NCI-H460 (cell line): ENCODE measurements around the gene SPOP. TPM values are rescaled to one million over a fixed set of nuclear protein-coding genes. Genes with fewer than 3 reads are reported as not detected.

Experiments
- DNase-seq: peaks from one replicate; pipeline ENCODE4 v3.0.0-alpha.2; 2016; ENCODE audit warnings: low read depth; ENCODE audit errors: extremely low read depth
- total RNA-seq: library from RNA; depleted of rRNA; stranded (reverse); fragments of >200 nt; shearing (Covaris generic); gene quantifications from 2 replicates; pipeline ENCODE4 v1.2.3, GENCODE V29; 2014

The SPOP gene
- total RNA-seq, 1 experiment from 2014 or later = 51.0 TPM

- no peak for DNase-seq
Observed at GRCh38 chr17:49618028-49618611, 59.8 kb downstream of the SPOP start.

DNA sequence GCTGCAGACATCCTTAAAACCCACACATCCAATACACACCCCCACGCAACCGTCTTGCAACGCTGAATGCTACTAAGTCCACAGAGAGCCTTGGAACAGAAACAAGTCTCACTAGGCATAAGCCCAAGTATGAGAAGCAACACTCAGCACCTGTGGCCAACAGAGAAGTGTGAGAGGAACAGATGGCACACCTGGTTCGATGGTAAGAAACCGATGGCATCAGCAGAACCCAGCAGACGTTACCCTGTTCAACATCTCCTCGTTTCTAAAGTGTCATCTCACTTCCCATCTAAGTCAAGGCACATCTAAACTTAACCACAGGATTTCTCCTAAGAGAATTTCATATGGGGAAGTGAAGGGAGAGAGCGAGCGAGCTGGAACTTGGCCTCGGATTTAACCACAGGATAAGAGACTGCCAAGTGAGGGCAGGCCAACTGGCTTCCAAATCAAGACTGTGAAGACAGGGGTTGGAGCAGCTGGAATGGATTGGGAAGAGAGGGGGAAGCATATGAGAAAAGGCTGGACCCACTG is 61.2 kb downstream of the SPOP start:
- DNase-seq = no peak

GRCh38 chr17:49616086-49616485 is 61.8 kb downstream of the SPOP start:
- DNase-seq = no peak

DNA sequence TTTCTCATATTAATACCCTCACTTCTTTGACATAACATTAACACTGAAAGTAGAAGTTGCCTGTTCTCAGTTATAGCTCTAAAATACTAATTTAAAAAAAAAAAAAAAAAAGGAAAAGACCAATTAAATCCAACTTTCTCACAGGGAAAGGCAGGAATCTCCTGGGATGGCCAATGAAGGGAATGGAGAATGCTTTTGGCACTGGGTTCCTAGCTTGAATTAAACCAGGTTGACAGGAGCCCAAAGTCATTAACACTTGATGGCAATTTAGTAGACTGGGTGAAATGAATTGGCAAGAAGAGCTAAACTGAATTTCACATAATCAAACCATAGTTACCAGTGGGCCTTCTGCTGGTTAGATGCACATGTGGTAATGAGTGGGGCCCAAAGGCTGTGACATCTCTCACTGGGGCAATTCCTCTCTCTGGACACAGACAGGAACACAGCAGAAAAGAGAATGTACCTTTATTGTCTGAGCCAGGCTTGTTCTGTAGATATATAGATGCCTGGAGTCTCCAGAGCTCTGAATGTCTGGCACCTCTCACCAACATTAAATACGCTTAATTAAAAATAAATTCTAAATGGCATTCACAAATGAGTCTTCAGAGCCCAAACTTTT is 64.6 kb downstream of the SPOP start:
- DNase-seq = no peak

GRCh38 chr17:49612726-49613125 is 65.2 kb downstream of the SPOP start:
- DNase-seq = no peak

DNA sequence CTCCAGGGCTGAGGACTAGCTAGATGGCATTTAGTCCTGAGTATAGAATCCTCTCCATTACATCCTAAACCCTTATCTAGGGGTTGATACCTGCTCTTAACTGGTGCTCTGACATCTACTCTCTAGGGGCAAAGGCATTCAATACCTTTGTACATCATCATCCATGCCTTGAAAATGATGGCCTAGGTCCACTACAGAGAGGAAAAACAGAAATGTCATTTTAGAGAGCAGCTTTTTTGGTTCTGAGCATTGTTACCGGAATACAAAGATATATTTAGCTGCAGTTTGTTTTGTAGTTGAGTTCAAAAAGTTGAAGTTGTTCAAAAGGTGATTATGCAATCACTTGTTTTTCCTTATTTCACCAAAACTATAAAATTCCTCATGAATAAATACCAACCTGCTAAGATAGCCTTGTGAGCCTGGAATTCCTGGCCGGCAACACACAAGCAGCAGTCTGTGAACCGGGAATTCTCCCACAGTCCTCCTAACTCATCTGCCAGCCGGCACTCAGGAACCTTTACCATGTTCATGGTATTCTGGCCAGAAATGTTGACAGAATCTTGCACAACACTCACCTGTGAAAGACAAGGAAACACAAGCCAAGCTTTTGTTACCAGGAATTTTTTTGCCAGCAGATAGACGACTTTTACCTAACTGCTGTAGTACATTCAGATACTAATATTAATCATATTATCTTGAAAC is 66.9 kb downstream of the SPOP start:
- DNase-seq = no peak

GRCh38 chr17:49604314-49604869 is 73.5 kb downstream of the SPOP start:
- DNase-seq = no peak

DNA sequence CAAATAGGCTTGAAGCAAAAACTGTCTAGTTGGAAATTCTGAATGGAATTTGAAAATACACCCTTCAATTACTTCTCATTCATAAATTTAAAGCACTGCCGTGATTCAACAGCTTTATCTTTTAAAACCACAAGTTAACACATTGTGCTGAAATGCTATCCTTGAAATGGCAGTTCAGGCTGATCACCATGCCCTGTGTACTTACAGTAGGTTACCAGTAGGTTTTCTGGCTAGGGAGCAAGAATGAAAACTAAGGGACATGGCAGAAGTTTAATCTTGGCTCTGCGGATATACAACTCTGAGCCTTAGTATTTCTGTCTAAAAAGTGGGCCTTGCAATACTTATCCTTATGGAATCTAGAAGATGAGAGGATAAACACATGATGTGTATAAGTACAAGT is 74.2 kb downstream of the SPOP start:
- no peak for DNase-seq

- DNase-seq = no peak
Observed at GRCh38 chr17:49603238-49603637, 74.7 kb downstream of the SPOP start.

DNA sequence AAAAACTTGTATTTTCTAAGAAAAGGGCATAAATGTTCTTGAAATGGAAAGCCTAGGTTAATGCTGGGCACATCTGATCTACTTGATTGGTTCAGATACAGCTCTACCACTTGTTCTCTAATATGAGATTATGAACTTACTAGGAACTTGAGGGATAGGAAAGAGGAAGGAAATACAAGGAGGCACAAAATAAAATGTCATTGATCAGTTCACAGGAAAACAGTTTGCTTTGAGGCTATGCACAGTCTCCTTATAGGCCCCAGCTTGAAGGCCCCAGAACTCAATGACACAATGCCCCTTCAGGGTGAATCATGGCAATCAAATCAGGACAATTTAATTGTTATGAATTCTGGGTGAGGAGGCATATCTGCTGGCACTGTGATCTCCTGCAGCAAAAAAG is 75.1 kb downstream of the SPOP start:
- DNase-seq = no peak

DNA sequence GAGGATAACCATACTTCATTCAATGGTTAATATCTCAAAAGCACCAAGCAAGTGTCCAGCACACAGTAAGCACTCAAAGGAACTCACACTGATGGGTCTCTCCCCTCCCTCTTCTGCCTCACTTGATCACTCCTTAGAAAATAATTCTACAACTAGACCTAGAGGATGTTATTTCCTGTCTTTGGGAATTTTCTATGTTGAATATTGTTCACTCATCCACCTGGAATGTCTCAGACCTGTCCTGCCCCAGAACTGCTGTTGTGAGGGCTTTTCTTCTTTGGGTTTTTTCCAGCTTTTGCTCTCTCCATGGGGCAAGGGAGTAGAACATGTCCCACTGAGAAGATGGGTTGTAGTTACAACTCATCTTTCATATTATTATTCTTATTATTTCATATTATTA is 76.9 kb downstream of the SPOP start:
- DNase-seq = no peak

DNA sequence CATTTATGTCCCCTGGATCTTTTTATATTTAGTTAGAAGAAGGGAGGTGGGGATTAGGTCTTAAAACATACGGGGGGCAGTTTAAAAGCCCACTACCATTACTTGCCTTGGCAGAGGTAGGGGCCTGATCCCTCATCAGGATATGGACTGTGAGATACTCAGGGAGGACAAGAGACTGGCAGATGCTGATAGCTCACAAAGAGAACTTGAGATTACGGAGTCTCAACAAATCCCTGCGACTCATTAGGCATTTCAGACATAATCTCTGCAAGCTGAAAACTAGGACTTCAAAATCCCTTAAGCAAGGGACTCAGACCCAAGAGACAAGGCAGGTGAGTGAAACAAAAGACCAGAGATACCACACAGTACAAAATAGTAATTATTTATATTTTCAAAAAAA is 79.0 kb downstream of the SPOP start:
- no peak for DNase-seq

DNA sequence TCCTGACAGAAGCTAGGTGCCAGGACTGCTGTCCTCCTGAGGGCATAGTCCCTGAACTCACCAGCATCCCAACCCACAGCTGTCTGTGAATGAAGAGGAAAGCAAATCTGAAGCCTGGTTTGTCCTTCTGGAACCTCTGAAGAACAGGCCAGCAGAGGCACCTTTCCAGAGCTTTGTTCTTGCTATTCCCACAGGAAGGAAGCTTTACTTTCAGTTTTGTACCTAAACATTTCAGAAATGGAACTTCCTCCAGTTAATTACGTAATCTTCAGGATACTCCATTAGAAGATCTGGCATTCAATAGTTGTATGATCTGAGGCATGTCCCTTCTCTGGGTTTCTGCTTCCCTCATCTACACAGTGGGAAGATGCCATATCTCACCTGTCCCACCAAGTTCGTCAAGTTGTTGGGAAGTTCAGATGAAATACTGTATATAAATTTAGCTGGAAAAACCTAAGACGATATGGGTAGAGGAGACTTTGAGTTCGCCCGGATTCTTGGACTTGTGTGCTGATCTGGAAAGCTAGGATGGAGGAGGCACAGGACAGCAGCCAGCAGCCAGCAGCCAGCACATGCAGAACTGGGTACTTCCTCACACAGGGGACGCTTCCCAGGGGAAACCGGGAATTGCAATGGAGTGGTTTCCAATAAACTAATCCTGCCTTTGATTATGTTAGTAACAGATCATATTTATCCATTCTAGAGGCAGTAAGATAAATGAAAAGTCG is 79.8 kb downstream of the SPOP start:
- DNase-seq = no peak

DNA sequence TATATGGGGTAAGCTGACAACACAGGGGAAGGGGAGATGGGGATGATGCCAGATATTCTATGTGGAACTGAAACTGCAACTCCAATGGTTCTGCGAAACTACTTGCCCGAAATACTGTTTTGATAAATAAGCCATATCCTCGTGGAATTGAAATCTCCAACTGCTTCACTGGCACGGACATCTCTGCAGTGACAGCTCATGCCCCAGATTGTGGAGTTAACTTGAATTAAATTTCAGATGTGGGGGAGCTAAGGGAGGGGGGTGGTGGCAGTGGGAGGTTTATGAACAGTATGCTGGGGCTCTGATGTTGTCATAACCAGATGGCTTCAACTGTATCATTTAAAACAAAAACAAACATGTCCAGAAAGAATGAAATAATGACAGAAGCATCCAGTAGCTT is 80.5 kb downstream of the SPOP start:
- DNase-seq = no peak

- no peak for DNase-seq
Observed at GRCh38 chr17:49596613-49597244, 81.2 kb downstream of the SPOP start.

DNA sequence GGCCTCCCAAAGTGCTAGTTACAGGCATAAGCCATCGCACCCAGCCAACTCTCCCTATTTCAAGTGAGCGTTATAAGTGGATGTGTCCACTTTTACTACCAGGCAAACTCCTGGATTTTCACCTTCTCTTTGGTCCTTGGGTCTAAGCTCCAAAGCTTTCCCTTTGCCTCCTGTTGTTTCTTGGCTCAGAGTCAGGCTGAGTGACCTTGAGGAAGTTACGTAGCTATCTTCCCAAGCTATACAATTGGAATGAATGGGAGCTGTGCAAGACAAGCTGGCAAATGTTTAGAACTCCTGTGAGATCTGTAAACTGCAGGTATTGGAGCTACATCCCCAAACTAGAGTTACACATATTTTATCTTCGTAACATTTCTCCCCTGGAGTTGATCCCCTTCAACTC is 81.9 kb downstream of the SPOP start:
- no peak for DNase-seq

DNA sequence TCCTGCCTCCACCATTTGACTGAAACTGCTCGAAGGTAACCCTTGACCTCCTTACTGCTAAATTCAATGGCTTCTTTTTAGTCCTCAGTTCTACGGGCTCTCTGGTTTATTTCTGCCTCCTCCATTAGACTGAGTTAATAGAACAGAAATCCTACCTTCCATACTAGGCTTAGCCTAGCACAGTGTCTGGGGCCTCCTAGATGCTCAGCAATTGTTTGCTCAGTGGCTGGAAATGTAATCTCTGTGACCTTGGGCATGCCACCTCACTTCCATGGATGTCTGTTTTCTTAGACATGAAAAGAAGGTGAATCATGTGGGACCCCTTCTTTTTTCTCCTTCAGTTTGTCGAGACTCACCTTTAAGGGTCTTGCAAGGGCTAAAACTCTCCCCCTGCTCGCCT is 82.6 kb downstream of the SPOP start:
- DNase-seq = no peak

DNA sequence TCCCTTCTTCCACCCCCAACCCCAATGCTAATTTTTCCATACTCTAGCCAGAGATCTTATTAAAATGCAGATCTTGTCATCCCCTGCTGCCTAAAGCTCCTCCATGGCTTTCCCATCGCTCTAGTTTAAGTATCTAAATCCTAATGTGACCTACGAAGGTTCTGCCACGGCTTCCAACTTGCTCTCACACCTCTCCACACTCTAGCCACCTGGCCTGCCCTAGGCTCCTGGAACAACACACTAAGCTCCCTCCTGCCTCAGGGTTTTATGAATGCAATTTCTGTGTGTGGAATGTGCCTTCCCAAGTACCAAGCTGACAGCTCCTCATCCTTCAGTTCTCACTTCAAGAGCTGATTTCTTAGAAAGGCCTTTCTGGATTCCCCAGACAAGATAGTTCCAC is 85.6 kb downstream of the SPOP start:
- no peak for DNase-seq

GRCh38 chr17:49590874-49591273 is 87.0 kb downstream of the SPOP start:
- DNase-seq = no peak

DNA sequence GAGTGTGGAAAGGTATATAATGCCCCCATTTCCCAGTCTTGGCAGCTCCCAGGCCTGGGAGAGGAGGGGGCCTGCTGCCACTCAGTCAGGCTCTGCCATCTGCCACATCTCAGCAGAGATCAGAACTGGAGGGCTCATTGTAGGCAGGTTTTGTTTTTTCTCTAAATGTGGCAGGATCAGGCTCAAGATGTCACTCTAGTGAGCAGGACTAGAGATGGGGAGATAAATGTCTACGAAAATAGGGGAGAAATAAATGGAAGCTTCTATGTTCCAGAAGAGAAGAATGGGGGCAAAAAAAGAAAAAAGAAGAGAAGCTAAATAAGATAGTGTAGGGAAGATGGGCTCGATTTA is 88.3 kb downstream of the SPOP start:
- no peak for DNase-seq
